H1 (cell line): ENCODE results near the gene TDP1.

Source experiments
- ATF3 ChIP-seq: IDR thresholded peaks from 2 replicates; pipeline ENCODE4 v1.6.1; 2011; ENCODE audit warnings: low read depth, mild to moderate bottlenecking, low read length; ENCODE audit not compliant: insufficient read depth
- CHD1 ChIP-seq: IDR thresholded peaks from 2 replicates; pipeline ENCODE4 v1.6.1; 2012; ENCODE audit warnings: low read depth, low read length, improper control_type of control experiment
- JUN ChIP-seq: IDR thresholded peaks from 2 replicates; pipeline ENCODE4 v1.6.1; 2011; ENCODE audit warnings: low read depth, mild to moderate bottlenecking, improper control_type of control experiment, low read length
- NRF1 ChIP-seq: IDR thresholded peaks from 2 replicates; pipeline ENCODE4 v1.6.1; 2011; ENCODE audit warnings: mild to moderate bottlenecking, low read depth, low read length, improper control_type of control experiment
- PHF8 ChIP-seq: fragments of 200-600 bp; sonication (generic); conservative IDR thresholded peaks from 2 replicates; pipeline ENCODE4 v1.7.1; 2012; ENCODE audit warnings: low read depth, mild to moderate bottlenecking, inconsistent platforms, low read length, moderate library complexity
- POLR2A ChIP-seq, 2 experiments: IDR thresholded peaks; 1 replicate in 1 of 2; 2 replicates in 1 of 2; pipeline ENCODE4 v1.6.1; 2011; ENCODE audit warnings: low read depth in 2 of 2, low read length in 2 of 2, mild to moderate bottlenecking in 2 of 2; ENCODE audit errors: control extremely low read depth in 1 of 2
- POLR2AphosphoS5 ChIP-seq: IDR thresholded peaks from 2 replicates; pipeline ENCODE4 v1.6.1; 2011; ENCODE audit warnings: low read depth, low read length
- RAD21 ChIP-seq, 2 experiments: IDR thresholded peaks in 1 of 2; conservative IDR thresholded peaks in 1 of 2; 2 replicates each; pipeline ENCODE4 v1.6.1; 2011; ENCODE audit warnings: low read depth in 2 of 2, low read length in 2 of 2, improper control_type of control experiment in 1 of 2, inconsistent platforms in 1 of 2, mild to moderate bottlenecking in 1 of 2, moderate library complexity in 1 of 2
- RXRA ChIP-seq: IDR thresholded peaks from 2 replicates; pipeline ENCODE4 v1.6.1; 2011; ENCODE audit warnings: low read depth, mild to moderate bottlenecking, low read length, moderate library complexity; ENCODE audit not compliant: insufficient read depth
- SP1 ChIP-seq: IDR thresholded peaks from 2 replicates; pipeline ENCODE4 v1.6.1; 2011; ENCODE audit warnings: low read depth, low read length
- TAF7 ChIP-seq: optimal IDR thresholded peaks from 2 replicates; pipeline ENCODE3; 2011; ENCODE audit warnings: low read depth, mild to moderate bottlenecking, inconsistent platforms, low read length, moderate library complexity, borderline replicate concordance
- YY1 ChIP-seq: IDR thresholded peaks from 2 replicates; pipeline ENCODE4 v1.6.1; 2011; ENCODE audit warnings: low read depth, mild to moderate bottlenecking, low read length
- TF ChIP-seq, protein P1 (sequence below), 3 experiments: IDR thresholded peaks; 1 replicate in 2 of 3; 2 replicates in 1 of 3; pipeline versions ENCODE4 v1.5.1 to v1.6.1; 2011; ENCODE audit warnings: low read length in 3 of 3, mild to moderate bottlenecking in 3 of 3, inconsistent platforms in 2 of 3, low read depth in 1 of 3, moderate library complexity in 1 of 3; ENCODE audit not compliant: insufficient read depth in 1 of 3; ENCODE audit errors: control extremely low read depth in 1 of 3

- no peak for TF ChIP-seq YY1
- TF ChIP-seq RAD21 (IDR thresholded peaks at IDR 0.05 in 1 of 2, conservative IDR thresholded peaks at IDR 0.05 in 1 of 2; ENCODE audit: low read depth in 2 of 2, low read length in 2 of 2) = no peak
- TF ChIP-seq, protein P1, sequence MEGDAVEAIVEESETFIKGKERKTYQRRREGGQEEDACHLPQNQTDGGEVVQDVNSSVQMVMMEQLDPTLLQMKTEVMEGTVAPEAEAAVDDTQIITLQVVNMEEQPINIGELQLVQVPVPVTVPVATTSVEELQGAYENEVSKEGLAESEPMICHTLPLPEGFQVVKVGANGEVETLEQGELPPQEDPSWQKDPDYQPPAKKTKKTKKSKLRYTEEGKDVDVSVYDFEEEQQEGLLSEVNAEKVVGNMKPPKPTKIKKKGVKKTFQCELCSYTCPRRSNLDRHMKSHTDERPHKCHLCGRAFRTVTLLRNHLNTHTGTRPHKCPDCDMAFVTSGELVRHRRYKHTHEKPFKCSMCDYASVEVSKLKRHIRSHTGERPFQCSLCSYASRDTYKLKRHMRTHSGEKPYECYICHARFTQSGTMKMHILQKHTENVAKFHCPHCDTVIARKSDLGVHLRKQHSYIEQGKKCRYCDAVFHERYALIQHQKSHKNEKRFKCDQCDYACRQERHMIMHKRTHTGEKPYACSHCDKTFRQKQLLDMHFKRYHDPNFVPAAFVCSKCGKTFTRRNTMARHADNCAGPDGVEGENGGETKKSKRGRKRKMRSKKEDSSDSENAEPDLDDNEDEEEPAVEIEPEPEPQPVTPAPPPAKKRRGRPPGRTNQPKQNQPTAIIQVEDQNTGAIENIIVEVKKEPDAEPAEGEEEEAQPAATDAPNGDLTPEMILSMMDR (IDR thresholded peaks at IDR 0.05; ENCODE audit: control extremely low read depth in 1 of 3, insufficient read depth in 1 of 3, low read depth in 1 of 3, low read length in 3 of 3) = no peak
- TF ChIP-seq CHD1 = no peak
- no peak for TF ChIP-seq PHF8
- TF ChIP-seq RXRA = no peak
- TF ChIP-seq TAF7 = no peak
- no peak for TF ChIP-seq POLR2AphosphoS5
- no peak for TF ChIP-seq JUN
- TF ChIP-seq ATF3 = no peak
- no peak for TF ChIP-seq NRF1
- TF ChIP-seq SP1 = no peak
- no peak for TF ChIP-seq POLR2A (IDR thresholded peaks at IDR 0.05; ENCODE audit: control extremely low read depth in 1 of 2, low read depth in 2 of 2, low read length in 2 of 2)
Observed at GRCh38 chr14:89992273-89992672, 36.5 kb downstream of the TDP1 start.
